ENCODE data around the gene ARIH2. TPM values are rescaled to one million over a fixed set of nuclear protein-coding genes. Genes with fewer than 3 reads are reported as not detected.
A peak's percentile ranks its signal among the peaks of the same experiment; 100 is the strongest.

Gene ARIH2
- total RNA-seq, 5 donors from 2014 or later (not counting 1 experiment from before 2014, with no cell fraction given) = 136 to 163 (median 153) TPM

- Mint-ChIP-seq H3K27ac (no peak overlapping the region), H3K4me3 (no peak overlapping the region), H3K4me1 (peaks cover 11 to 18% (median 17%) of the 10 kb centered on the region in 3 donors), H3K27me3 (no peaks in the 10 kb centered on the region), H3K36me3 (peaks cover 9% of the 10 kb centered on the region), H3K9me3 (no peaks in the 10 kb centered on the region)
- Histone ChIP-seq H3K4me3 (ENCODE audit: control insufficient read depth in 1 of 2, extremely low read depth in 1 of 2, low read length in 1 of 2) (no peak overlapping the region), H3K4me1 (ENCODE audit: control insufficient read depth in 1 of 2, extremely low read depth in 1 of 2, insufficient read depth in 2 of 2, low read length in 2 of 2) (no peaks in the 10 kb centered on the region), H3K36me3 (ENCODE audit: control insufficient read depth in 2 of 2, extremely low read depth in 1 of 2, insufficient read depth in 1 of 2, low read length in 1 of 2) (peaks cover 4 to 8% of the 10 kb centered on the region in 2 donors), H3K9me3 (no peaks in the 10 kb centered on the region), H3K27ac (ENCODE audit: low read length) (no peak overlapping the region), H3K27me3 (replicated peaks in 1 of 2; ENCODE audit: control insufficient read depth in 2 of 2, extremely low read depth in 1 of 2, insufficient read depth in 2 of 2, low read length in 1 of 2) (no peaks in the 10 kb centered on the region)
- ChIA-PET CTCF (no interaction called here), POLR2A (no interaction called here)
- DNase-seq (no peak), ATAC-seq (replicated peaks in 1 of 4) (no peak)
- WGBS (ENCODE audit: insufficient coverage) = 96% methylated on average over 12 of the region's 20 CpGs
Measured at GRCh38 chr3:48997714-48998637, 79.3 kb downstream of the ARIH2 start.

GRCh38 chr3:48999085-48999858, 80.6 kb downstream of the ARIH2 start:
- H3K27ac Mint-ChIP-seq = peak overlapping the region in 1 of 2 donors; percentile 68
- no peaks in the 10 kb centered on the region for H3K9me3 ChIP-seq
- no peaks in the 10 kb centered on the region for H3K27me3 Mint-ChIP-seq
- ATAC-seq (replicated peaks in 1 of 4) (no peak), DNase-seq (no peak)
- peaks cover 6% of the 10 kb centered on the region for H3K36me3 Mint-ChIP-seq
- H3K4me3 ChIP-seq (ENCODE audit: control insufficient read depth in 1 of 2, extremely low read depth in 1 of 2, low read length in 1 of 2) = no peak overlapping the region
- no peak overlapping the region for H3K4me3 Mint-ChIP-seq
- WGBS (ENCODE audit: insufficient coverage) = 91% methylated on average over 3 of the region's 8 CpGs
- ChIA-PET CTCF (no interaction called here), POLR2A (interaction anchor here in 1 of 2 donors (0.6 kb wide), 1 partner anchor 11 kb away, joined by 9 read pairs; no protein-coding TSS in a partner anchor)
- peaks cover 4 to 7% of the 10 kb centered on the region in 2 donors for H3K36me3 ChIP-seq (ENCODE audit: control insufficient read depth in 2 of 2, extremely low read depth in 1 of 2, insufficient read depth in 1 of 2, low read length in 1 of 2)
- H3K27ac ChIP-seq (ENCODE audit: low read length) = no peak overlapping the region
- peaks cover 0 to 7% (median 6%) of the 10 kb centered on the region in 3 donors for H3K4me1 Mint-ChIP-seq
- no peaks in the 10 kb centered on the region for H3K27me3 ChIP-seq (replicated peaks in 1 of 2; ENCODE audit: control insufficient read depth in 2 of 2, extremely low read depth in 1 of 2, insufficient read depth in 2 of 2, low read length in 1 of 2)
- no peaks in the 10 kb centered on the region for H3K4me1 ChIP-seq (ENCODE audit: control insufficient read depth in 1 of 2, extremely low read depth in 1 of 2, insufficient read depth in 2 of 2, low read length in 2 of 2)
- no peaks in the 10 kb centered on the region for H3K9me3 Mint-ChIP-seq

GRCh38 chr3:49001155-49001554, 82.5 kb downstream of the ARIH2 start:
- Histone ChIP-seq H3K27me3 (replicated peaks in 1 of 2; ENCODE audit: control insufficient read depth in 2 of 2, extremely low read depth in 1 of 2, insufficient read depth in 2 of 2, low read length in 1 of 2) (no peaks in the 10 kb centered on the region), H3K36me3 (ENCODE audit: control insufficient read depth in 2 of 2, extremely low read depth in 1 of 2, insufficient read depth in 1 of 2, low read length in 1 of 2) (peaks cover 0 to 7% of the 10 kb centered on the region in 2 donors), H3K4me3 (ENCODE audit: control insufficient read depth in 1 of 2, extremely low read depth in 1 of 2, low read length in 1 of 2) (no peak overlapping the region), H3K27ac (ENCODE audit: low read length) (no peak overlapping the region), H3K9me3 (no peaks in the 10 kb centered on the region), H3K4me1 (ENCODE audit: control insufficient read depth in 1 of 2, extremely low read depth in 1 of 2, insufficient read depth in 2 of 2, low read length in 2 of 2) (peaks cover 0 to 3% of the 10 kb centered on the region in 2 experiments)
- Mint-ChIP-seq H3K9me3 (no peaks in the 10 kb centered on the region), H3K36me3 (no peaks in the 10 kb centered on the region), H3K4me1 (peaks cover 0 to under 1% (median under 1%) of the 10 kb centered on the region in 3 donors), H3K4me3 (no peak overlapping the region), H3K27me3 (no peaks in the 10 kb centered on the region), H3K27ac (peak overlapping the region in 1 of 2 donors; percentile 71)
- 100% methylated on average over 2 of the region's 6 CpGs for WGBS (ENCODE audit: insufficient coverage)
- CTCF ChIA-PET = no interaction called here
- ATAC-seq (replicated peaks in 1 of 4) (no peak), DNase-seq (no peak)
- POLR2A ChIA-PET = no interaction called here

DNA sequence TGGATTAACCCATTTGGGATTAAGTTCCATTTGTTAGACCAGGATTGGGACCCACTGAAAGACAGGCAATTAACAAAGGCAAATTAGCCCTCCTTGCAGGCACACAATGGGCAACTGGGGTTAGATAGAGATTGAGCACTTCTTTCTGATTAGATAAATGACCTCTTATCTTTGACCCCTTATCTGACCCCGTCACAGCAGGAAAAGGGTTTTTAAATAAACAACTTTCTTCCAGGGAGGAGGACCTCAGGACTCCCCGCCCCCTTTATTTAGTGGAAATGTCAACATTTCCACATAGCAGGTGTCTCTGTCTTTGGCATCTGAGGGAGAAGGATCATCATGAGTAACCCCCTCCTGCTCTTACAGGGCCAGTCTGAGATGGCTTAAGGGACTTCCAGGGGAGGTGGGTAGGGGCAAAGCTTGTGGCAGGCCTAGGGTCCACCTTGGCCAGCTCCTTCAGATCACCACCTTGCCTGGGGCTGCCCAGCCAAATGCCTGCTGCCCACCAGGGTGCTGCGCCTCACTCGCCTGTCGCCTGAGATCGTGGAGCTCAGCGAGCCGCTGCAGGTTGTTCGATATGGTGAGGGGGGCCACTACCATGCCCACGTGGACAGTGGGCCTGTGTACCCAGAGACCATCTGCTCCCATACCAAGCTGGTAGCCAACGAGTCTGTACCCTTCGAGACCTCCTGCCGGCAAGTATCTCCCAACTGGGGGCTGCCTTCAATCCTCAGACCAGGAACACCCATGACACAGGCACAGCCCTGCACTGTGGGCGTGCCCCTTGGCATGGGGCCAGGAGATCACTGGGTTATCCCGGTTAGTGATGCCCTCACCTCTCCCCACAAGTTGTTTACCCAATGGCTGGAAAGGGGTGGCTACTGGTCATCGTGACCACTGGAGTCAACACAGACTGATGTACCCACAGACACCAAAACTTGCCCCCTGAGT, 86.0 kb downstream of the ARIH2 start:
- no peaks in the 10 kb centered on the region for H3K27me3 ChIP-seq (replicated peaks in 1 of 2; ENCODE audit: control insufficient read depth in 2 of 2, extremely low read depth in 1 of 2, insufficient read depth in 2 of 2, low read length in 1 of 2)
- Mint-ChIP-seq H3K36me3 (no peaks in the 10 kb centered on the region), H3K9me3 (no peaks in the 10 kb centered on the region), H3K27ac (no peak overlapping the region), H3K4me3 (no peak overlapping the region), H3K4me1 (peaks cover 22 to 34% (median 25%) of the 10 kb centered on the region in 3 donors), H3K27me3 (no peaks in the 10 kb centered on the region)
- 97% methylated on average over 13 of the region's 16 CpGs for WGBS (ENCODE audit: insufficient coverage)
- POLR2A ChIA-PET = interaction anchor here in 1 of 2 donors (0.5 kb wide), 1 partner anchor 16 kb away, joined by 4 read pairs; no protein-coding TSS in a partner anchor
- no peak overlapping the region for H3K4me3 ChIP-seq (ENCODE audit: control insufficient read depth in 1 of 2, extremely low read depth in 1 of 2, low read length in 1 of 2)
- ATAC-seq (replicated peaks in 1 of 4) = no peak
- H3K9me3 ChIP-seq = no peaks in the 10 kb centered on the region
- no peak for DNase-seq
- no peaks in the 10 kb centered on the region for H3K36me3 ChIP-seq (ENCODE audit: control insufficient read depth in 2 of 2, extremely low read depth in 1 of 2, insufficient read depth in 1 of 2, low read length in 1 of 2)
- CTCF ChIA-PET = interaction anchor here in 1 of 2 donors (1.3 kb wide), 1 partner anchor 17 kb away, joined by 3 read pairs; no protein-coding TSS in a partner anchor
- H3K27ac ChIP-seq (ENCODE audit: low read length) = no peak overlapping the region
- H3K4me1 ChIP-seq (ENCODE audit: control insufficient read depth in 1 of 2, extremely low read depth in 1 of 2, insufficient read depth in 2 of 2, low read length in 2 of 2) = peaks cover 0 to 24% of the 10 kb centered on the region in 2 experiments

- WGBS (ENCODE audit: insufficient coverage) = 86% methylated on average over 1 of the region's 3 CpGs
- no peak for DNase-seq
Measured at GRCh38 chr3:49005303-49005680, 86.7 kb downstream of the ARIH2 start.

More at GRCh38 chr3:49005303-49005680, 86.7 kb downstream of the ARIH2 start:
- H3K9me3 ChIP-seq = no peaks in the 10 kb centered on the region
- POLR2A ChIA-PET = interaction anchor here in 1 of 2 donors (0.5 kb wide), 1 partner anchor 16 kb away, joined by 4 read pairs; no protein-coding TSS in a partner anchor
- Mint-ChIP-seq H3K27me3 (no peaks in the 10 kb centered on the region), H3K9me3 (no peaks in the 10 kb centered on the region), H3K36me3 (no peaks in the 10 kb centered on the region), H3K4me1 (peaks cover 22 to 35% (median 25%) of the 10 kb centered on the region in 3 donors), H3K4me3 (no peak overlapping the region), H3K27ac (peak overlapping the region in 1 of 2 donors; percentile 34)
- H3K36me3 ChIP-seq (ENCODE audit: control insufficient read depth in 2 of 2, extremely low read depth in 1 of 2, insufficient read depth in 1 of 2, low read length in 1 of 2) = no peaks in the 10 kb centered on the region
- no peaks in the 10 kb centered on the region for H3K27me3 ChIP-seq (replicated peaks in 1 of 2; ENCODE audit: control insufficient read depth in 2 of 2, extremely low read depth in 1 of 2, insufficient read depth in 2 of 2, low read length in 1 of 2)
- peaks cover 0 to 24% of the 10 kb centered on the region in 2 experiments for H3K4me1 ChIP-seq (ENCODE audit: control insufficient read depth in 1 of 2, extremely low read depth in 1 of 2, insufficient read depth in 2 of 2, low read length in 2 of 2)
- CTCF ChIA-PET = interaction anchor here in 1 of 2 donors (1.3 kb wide), 1 partner anchor 17 kb away, joined by 3 read pairs; no protein-coding TSS in a partner anchor
- ATAC-seq (replicated peaks in 1 of 4) = no peak
- no peak overlapping the region for H3K4me3 ChIP-seq (ENCODE audit: control insufficient read depth in 1 of 2, extremely low read depth in 1 of 2, low read length in 1 of 2)
- no peak overlapping the region for H3K27ac ChIP-seq (ENCODE audit: low read length)

All from T-cell (primary cell).